Measurements from ENCODE around the gene ELL.
A peak's percentile ranks its signal among the peaks of the same experiment; 100 is the strongest.

GRCh38 chr19:18488403-18488723 is 33.5 kb downstream of the ELL start:
- TF ChIP-seq CTCF (IDR thresholded peaks at IDR 0.05; ENCODE audit: extremely low read depth in 1 of 2, insufficient read depth in 1 of 2, low read depth in 1 of 2, low read length in 2 of 2): peak in 1 of 2 donors; percentile 55
- no peak for TF ChIP-seq EZH2 (IDR thresholded peaks at IDR 0.05; ENCODE audit: borderline replicate concordance, low read depth, low read length, severe bottlenecking)
- TF ChIP-seq POLR2AphosphoS5 (IDR thresholded peaks at IDR 0.05; ENCODE audit: insufficient read depth, low read depth, low read length): no peak
- peak; percentile 30 for TF ChIP-seq MAX (IDR thresholded peaks at IDR 0.05; ENCODE audit: insufficient read depth, insufficient read length)
- no peak for TF ChIP-seq POLR2A (IDR thresholded peaks at IDR 0.05; ENCODE audit: low read depth, low read length)
- no peak for TF ChIP-seq GATA2 (IDR thresholded peaks at IDR 0.05; ENCODE audit: insufficient read depth, insufficient read length, low read depth, low read length)
- TF ChIP-seq JUN (IDR thresholded peaks at IDR 0.05; ENCODE audit: borderline replicate concordance, insufficient read depth, insufficient read length, low read depth): no peak
